H9 (cell line): ENCODE measurements around the gene CEP164. TPM values are rescaled to one million over a fixed set of nuclear protein-coding genes. Genes with fewer than 3 reads are reported as not detected.

ENCODE experiments used
- DNase-seq: peaks from one replicate; pipeline ENCODE4 v3.0.0-alpha.2; 2017
- H2AFZ ChIP-seq: one replicate; pipeline ENCODE4 v1.6.1; 2013; ENCODE audit warnings: mild to moderate bottlenecking, low read length, control low read depth, moderate library complexity
- H2AK5ac ChIP-seq: 2 replicates; pipeline ENCODE4 v1.6.1; 2013; ENCODE audit warnings: low read length, control low read depth, mixed read lengths; ENCODE audit not compliant: insufficient read length
- H2BK120ac ChIP-seq: one replicate; pipeline ENCODE4 v1.6.1; 2013; ENCODE audit warnings: low read depth, mild to moderate bottlenecking, low read length, control low read depth, inconsistent platforms; ENCODE audit not compliant: poor library complexity, severe bottlenecking
- H2BK12ac ChIP-seq: 2 replicates; pipeline ENCODE4 v1.6.1; 2013; ENCODE audit warnings: low read length, control low read depth, mixed read lengths, low read depth; ENCODE audit not compliant: insufficient read length
- H2BK15ac ChIP-seq: 2 replicates; pipeline ENCODE4 v1.6.1; 2013; ENCODE audit warnings: low read depth, low read length, control low read depth
- H2BK20ac ChIP-seq: one replicate; pipeline ENCODE4 v1.6.1; 2013; ENCODE audit warnings: low read depth, mild to moderate bottlenecking, low read length, control low read depth, inconsistent platforms; ENCODE audit not compliant: poor library complexity, severe bottlenecking
- H2BK5ac ChIP-seq: 2 replicates; pipeline ENCODE4 v1.6.1; 2013; ENCODE audit warnings: low read length, control low read depth, mixed read lengths; ENCODE audit not compliant: insufficient read length
- H3K14ac ChIP-seq: 2 replicates; pipeline ENCODE4 v1.6.1; 2013; ENCODE audit warnings: low read length, control low read depth; ENCODE audit not compliant: insufficient read depth
- H3K18ac ChIP-seq: 2 replicates; pipeline ENCODE4 v1.6.1; 2013; ENCODE audit warnings: low read depth, mild to moderate bottlenecking, mixed read lengths, low read length, control low read depth; ENCODE audit not compliant: insufficient read length
- H3K23ac ChIP-seq: 2 replicates; pipeline ENCODE4 v1.6.1; 2013; ENCODE audit warnings: low read length, control low read depth, mixed read lengths, low read depth; ENCODE audit not compliant: insufficient read length
- H3K23me2 ChIP-seq: 2 replicates; pipeline ENCODE4 v1.6.1; 2013; ENCODE audit warnings: low read depth, mild to moderate bottlenecking, mixed read lengths, low read length, control low read depth; ENCODE audit not compliant: insufficient read length, poor library complexity, severe bottlenecking
- H3K27ac ChIP-seq: 2 replicates; pipeline ENCODE4 v1.5.1; 2013; ENCODE audit warnings: low read length, control low read depth, mixed read lengths, low read depth; ENCODE audit not compliant: insufficient read length
- H3K27me3 ChIP-seq: 2 replicates; pipeline ENCODE4 v1.6.1; 2013; ENCODE audit warnings: low read length, control low read depth, inconsistent platforms; ENCODE audit not compliant: insufficient read depth
- H3K4ac ChIP-seq: 2 replicates; pipeline ENCODE4 v1.6.1; 2013; ENCODE audit warnings: low read depth, mild to moderate bottlenecking, control low read depth, inconsistent platforms, low read length, moderate library complexity
- H3K4me1 ChIP-seq: 2 replicates; pipeline ENCODE4 v1.6.1; 2013; ENCODE audit warnings: low read length, control low read depth, inconsistent platforms; ENCODE audit not compliant: insufficient read depth
- H3K4me2 ChIP-seq: 2 replicates; pipeline ENCODE4 v1.6.1; 2013; ENCODE audit warnings: low read length, control low read depth, mixed read lengths; ENCODE audit not compliant: insufficient read length, insufficient read depth
- H3K56ac ChIP-seq: 2 replicates; pipeline ENCODE4 v1.6.1; 2013; ENCODE audit warnings: low read depth, mild to moderate bottlenecking, mixed read lengths, low read length, control low read depth; ENCODE audit not compliant: insufficient read length
- H3K79me1 ChIP-seq: 2 replicates; pipeline ENCODE4 v1.6.1; 2013; ENCODE audit warnings: low read depth, mild to moderate bottlenecking, moderate library complexity, low read length, control low read depth, inconsistent platforms; ENCODE audit not compliant: insufficient read depth, poor library complexity, severe bottlenecking
- H3K79me2 ChIP-seq: 2 replicates; pipeline ENCODE4 v1.6.1; 2013; ENCODE audit warnings: low read length, control low read depth, inconsistent platforms; ENCODE audit not compliant: insufficient read depth
- H3K9ac ChIP-seq: 2 replicates; pipeline ENCODE4 v1.6.1; 2013; ENCODE audit warnings: low read length, control low read depth, mixed read lengths; ENCODE audit not compliant: insufficient read length; ENCODE audit errors: extremely low read depth
- H3K9me3 ChIP-seq: one replicate; pipeline ENCODE4 v1.6.1; 2013; ENCODE audit warnings: low read depth, low read length, inconsistent platforms; ENCODE audit not compliant: control insufficient read depth
- H3T11ph ChIP-seq: one replicate; pipeline ENCODE4 v1.6.1; 2013; ENCODE audit warnings: mild to moderate bottlenecking, low read length, control low read depth, inconsistent platforms
- H4K20me1 ChIP-seq: one replicate; pipeline ENCODE4 v1.6.1; 2013; ENCODE audit not compliant: control insufficient read depth, insufficient read length, insufficient read depth
- H4K5ac ChIP-seq: 2 replicates; pipeline ENCODE4 v1.6.1; 2013; ENCODE audit warnings: low read depth, mild to moderate bottlenecking, mixed read lengths, low read length, control low read depth; ENCODE audit not compliant: insufficient read length
- H4K8ac ChIP-seq: replicated peaks from 2 replicates; pipeline ENCODE4 v1.6.1; 2013; ENCODE audit warnings: low read length, control low read depth, mixed read lengths, low read depth; ENCODE audit not compliant: insufficient read length
- H4K91ac ChIP-seq: 2 replicates; pipeline ENCODE4 v1.6.1; 2013; ENCODE audit warnings: low read depth, mild to moderate bottlenecking, moderate library complexity, mixed read lengths, low read length, control low read depth; ENCODE audit not compliant: insufficient read length
- H3K27ac Mint-ChIP-seq, 3 experiments: 2 replicates in 2 of 3; 3 replicates in 1 of 3; pipeline ENCODE4 v1.8.0; 2020 to 2021; ENCODE audit warnings: mixed read lengths in 3 of 3, mild to moderate bottlenecking in 1 of 3, moderate library complexity in 1 of 3
- H3K27me3 Mint-ChIP-seq: 2 replicates; pipeline ENCODE4 v1.8.0; 2021; ENCODE audit warnings: low read depth, mild to moderate bottlenecking, moderate library complexity, mixed read lengths
- H3K36me3 Mint-ChIP-seq, 3 experiments: 2 replicates in 2 of 3; 3 replicates in 1 of 3; pipeline ENCODE4 v1.8.0; 2020 to 2021; ENCODE audit warnings: low read depth in 3 of 3, mixed read lengths in 3 of 3; ENCODE audit not compliant: insufficient read depth in 1 of 3
- H3K4me1 Mint-ChIP-seq, 2 experiments: 2 replicates each; pipeline ENCODE4 v1.8.0; 2020; ENCODE audit warnings: mixed read lengths in 2 of 2
- H3K4me3 Mint-ChIP-seq, 2 experiments: 2 replicates in 1 of 2; 3 replicates in 1 of 2; pipeline ENCODE4 v1.8.0; 2020 to 2021; ENCODE audit warnings: mild to moderate bottlenecking in 2 of 2, mixed read lengths in 2 of 2, moderate library complexity in 1 of 2
- H3K9me3 Mint-ChIP-seq, 2 experiments: 2 replicates in 1 of 2; 3 replicates in 1 of 2; pipeline ENCODE4 v1.8.0; 2020; ENCODE audit warnings: mild to moderate bottlenecking in 2 of 2, mixed read lengths in 2 of 2, moderate library complexity in 1 of 2
- CTCF ChIP-seq: fragments of 200-600 bp; sonication (generic); conservative IDR thresholded peaks from 3 replicates; pipeline ENCODE4 v1.8.0; 2021; ENCODE audit warnings: antibody characterized with exemption, mild to moderate bottlenecking
- WGBS: extraction: QIAGEN DNeasy Blood & Tissue Kit; methylation state at CpG from one replicate; pipeline ENCODE4 v1.1.7; 2013; ENCODE audit warnings: missing lambda C conversion rate, low lambda C conversion rate, mixed read lengths; ENCODE audit not compliant: insufficient read length; ENCODE audit errors: extremely low coverage; 5-methylcytosine and 5-hydroxymethylcytosine counted together
- total RNA-seq: library from RNA; stranded (reverse); gene quantifications from 2 replicates; pipeline ENCODE4 v1.2.1, GENCODE V29; 2021

CEP164 gene
- total RNA-seq, 1 experiment from 2014 or later: 24.9 TPM

- Histone ChIP-seq H3K56ac (no peak overlapping the region), H4K5ac (no peak overlapping the region), H3T11ph (no peak overlapping the region), H3K23me2 (no peaks in the 10 kb centered on the region), H2BK5ac (no peak overlapping the region), H3K4ac (no peak overlapping the region), H3K14ac (no peak overlapping the region), H3K4me2 (no peak overlapping the region), H3K18ac (no peak overlapping the region), H2BK15ac (no peak overlapping the region), H3K23ac (no peak overlapping the region), H3K27me3 (no peaks in the 10 kb centered on the region), H3K9ac (no peak overlapping the region), H3K27ac (no peak overlapping the region), H2BK120ac (no peak overlapping the region), H2BK20ac (no peak overlapping the region), H4K8ac (no peak overlapping the region), H3K79me2 (no peaks in the 10 kb centered on the region), H3K9me3 (no peaks in the 10 kb centered on the region), H4K20me1 (no peaks in the 10 kb centered on the region), H3K79me1 (no peaks in the 10 kb centered on the region), H2AK5ac (no peak overlapping the region), H3K4me1 (no peaks in the 10 kb centered on the region), H2BK12ac (no peak overlapping the region), H4K91ac (no peak overlapping the region), H2AFZ (no peak overlapping the region)
- TF ChIP-seq CTCF: peak; percentile 33; the same call in 2 of the 3 replicates
- H3K9me3 Mint-ChIP-seq: no peaks in the 10 kb centered on the region
- no peak overlapping the region for H3K27ac Mint-ChIP-seq
- WGBS: no CpG with 5 or more reads among the region's 7 CpGs
- peaks cover 27 to 48% of the 10 kb centered on the region in 2 experiments for H3K4me1 Mint-ChIP-seq
- H3K36me3 Mint-ChIP-seq: no peaks in the 10 kb centered on the region
- peaks cover 27% of the 10 kb centered on the region for H3K27me3 Mint-ChIP-seq
- DNase-seq: no peak
- H3K4me3 Mint-ChIP-seq: no peak overlapping the region
Observed at GRCh38 chr11:117428856-117429229, 101.2 kb downstream of the CEP164 start.
